Adrenal gland (tissue), 5 donors: ENCODE results near the gene AP1S1.
"Not testable (repeated sequence)": the region's sequence is repeated elsewhere in the genome, so short reads cannot be mapped to it uniquely, and the experiment has no call there.

ENCODE experiments used
- CTCF ChIP-seq, 6 experiments: fragments of 450-650 bp in 4 of 6; fragments of 200-600 bp in 2 of 6; sonication (generic) in 1 of 6; IDR thresholded peaks; 1 replicate in 5 of 6; 2 replicates in 1 of 6; pipeline versions ENCODE4 v1.5.1 to v1.8.0; 2016 to 2021; ENCODE audit warnings: antibody characterized with exemption in 6 of 6, mild to moderate bottlenecking in 2 of 6, moderate library complexity in 1 of 6
- POLR2A ChIP-seq, 2 donors: fragments of 450-650 bp; IDR thresholded peaks; one replicate each; pipeline ENCODE4 v1.6.1; 2017; ENCODE audit warnings: antibody characterized with exemption in 2 of 2, mild to moderate bottlenecking in 2 of 2, moderate library complexity in 1 of 2
- donor health status: DM: no; HTN: no; CAD: no.

- TF ChIP-seq CTCF, POLR2A (IDR thresholded peaks at IDR 0.05): not testable (repeated sequence)
Observed at GRCh38 chr7:101113140-101113539, 41.1 kb upstream of the AP1S1 start.
